ENCODE data around the gene FAM216B.

The FAM216B gene

GRCh38 chr13:42781352-42781751 is at the start of gene FAM216B:
Gene FAM216B (plus strand): TSS chr13:42781584. CDS start chr13:42784068, 2,484 bp downstream.
- no peak for DNase-seq (ENCODE audit: low read depth, low spot score)

GRCh38 chr13:42732073-42732472 is 49.3 kb upstream of the FAM216B start:
- DNase-seq (ENCODE audit: low read depth, low spot score) = no peak

GRCh38 chr13:42733046-42733445 is 48.3 kb upstream of the FAM216B start:
- DNase-seq (ENCODE audit: low read depth, low spot score) = no peak

- DNase-seq (ENCODE audit: low read depth, low spot score) = no peak
These were observed 46.4 kb upstream of the FAM216B start for GRCh38 chr13:42735010-42735409.

GRCh38 chr13:42740753-42741152 is 40.6 kb upstream of the FAM216B start:
- DNase-seq (ENCODE audit: low read depth, low spot score) = no peak

GRCh38 chr13:42741914-42742313 is 39.5 kb upstream of the FAM216B start:
- no peak for DNase-seq (ENCODE audit: low read depth, low spot score)

- no peak for DNase-seq (ENCODE audit: low read depth, low spot score)
These were observed 35.7 kb upstream of the FAM216B start for GRCh38 chr13:42745655-42746054.

GRCh38 chr13:42746866-42747265 is 34.5 kb upstream of the FAM216B start:
- DNase-seq (ENCODE audit: low read depth, low spot score) = no peak

- DNase-seq (ENCODE audit: low read depth, low spot score) = no peak
These were observed 33.9 kb upstream of the FAM216B start for GRCh38 chr13:42747399-42747873.

- no peak for DNase-seq (ENCODE audit: low read depth, low spot score)
These were observed 30.6 kb upstream of the FAM216B start for GRCh38 chr13:42750794-42751193.

- no peak for DNase-seq (ENCODE audit: low read depth, low spot score)
These were observed 29.7 kb upstream of the FAM216B start for GRCh38 chr13:42751693-42752092.

- DNase-seq (ENCODE audit: low read depth, low spot score) = no peak
These were observed 28.7 kb upstream of the FAM216B start for GRCh38 chr13:42752731-42753130.

GRCh38 chr13:42753697-42754096 is 27.7 kb upstream of the FAM216B start:
- DNase-seq (ENCODE audit: low read depth, low spot score) = no peak

- no peak for DNase-seq (ENCODE audit: low read depth, low spot score)
These were observed 26.4 kb upstream of the FAM216B start for GRCh38 chr13:42754801-42755510.

GRCh38 chr13:42757678-42758420 is 23.5 kb upstream of the FAM216B start:
- DNase-seq (ENCODE audit: low read depth, low spot score) = no peak

GRCh38 chr13:42758515-42758914 is 22.9 kb upstream of the FAM216B start:
- DNase-seq (ENCODE audit: low read depth, low spot score) = no peak

GRCh38 chr13:42760951-42761350 is 20.4 kb upstream of the FAM216B start:
- DNase-seq (ENCODE audit: low read depth, low spot score) = no peak

GRCh38 chr13:42762251-42762650 is 19.1 kb upstream of the FAM216B start:
- DNase-seq (ENCODE audit: low read depth, low spot score) = no peak

- no peak for DNase-seq (ENCODE audit: low read depth, low spot score)
These were observed 18.5 kb upstream of the FAM216B start for GRCh38 chr13:42762917-42763316.

- no peak for DNase-seq (ENCODE audit: low read depth, low spot score)
These were observed 15.4 kb upstream of the FAM216B start for GRCh38 chr13:42766016-42766415.

GRCh38 chr13:42769650-42770049 is 11.7 kb upstream of the FAM216B start:
- DNase-seq (ENCODE audit: low read depth, low spot score) = no peak

GRCh38 chr13:42776558-42776957 is 4.8 kb upstream of the FAM216B start:
- DNase-seq (ENCODE audit: low read depth, low spot score) = peak; percentile 70

GRCh38 chr13:42777467-42777866 is 3.9 kb upstream of the FAM216B start:
- no peak for DNase-seq (ENCODE audit: low read depth, low spot score)

Data from ELF-1 (cell line).